Lower lobe of right lung (tissue), 2 donors: Measurements from ENCODE around the gene LIMS2. TPM values are rescaled to one million over a fixed set of nuclear protein-coding genes. Genes with fewer than 3 reads are reported as not detected.

ENCODE experiments used
- ATAC-seq, 2 donors: fragments of 200-7000 bp; cut with Tn5 transposase; one replicate each; pipeline ENCODE4 v1.9.1; 2020 to 2022; ENCODE audit warnings: mild to moderate bottlenecking in 2 of 2, moderate library complexity in 2 of 2
- DNase-seq: peaks from one replicate; pipeline ENCODE4 v3.0.0-alpha.2; 2020
- H3K27ac ChIP-seq: fragments of 200-600 bp; one replicate; pipeline ENCODE4 v1.8.0; 2022
- H3K27me3 ChIP-seq: fragments of 200-600 bp; one replicate; pipeline ENCODE4 v1.8.0; 2022; ENCODE audit warnings: low read depth
- H3K36me3 ChIP-seq: fragments of 200-600 bp; one replicate; pipeline ENCODE4 v1.8.0; 2022; ENCODE audit warnings: mild to moderate bottlenecking
- H3K4me1 ChIP-seq: fragments of 200-600 bp; one replicate; pipeline ENCODE4 v1.8.0; 2022
- H3K4me3 ChIP-seq: fragments of 200-600 bp; one replicate; pipeline ENCODE4 v1.8.0; 2022; ENCODE audit warnings: mild to moderate bottlenecking
- H3K9me3 ChIP-seq: fragments of 200-600 bp; one replicate; pipeline ENCODE4 v1.8.0; 2022
- intact Hi-C: fragments of 100-400 bp; cut with DNase I; formaldehyde crosslinking; loops from one replicate; pipeline ENCODE4 v1.11.0; 2022
- total RNA-seq: library from RNA; stranded (reverse); fragmentation: NEBNext Ultra II Directional; extraction: Animal tissue kit (Norgen Biotek cat#: 25700); gene quantifications from one replicate; pipeline ENCODE4 v1.2.1, GENCODE V29; 2021
- TF ChIP-seq, protein P1 (sequence below): fragments of 200-600 bp; IDR thresholded peaks from one replicate; pipeline ENCODE4 v1.8.0; 2022; ENCODE audit warnings: antibody characterized with exemption, mild to moderate bottlenecking
- donor health status: DM: no; HTN: yes; CAD: no; lungs with severe emphysema.

The LIMS2 gene
- total RNA-seq, 1 donor from 2014 or later, result 148 TPM

DNA sequence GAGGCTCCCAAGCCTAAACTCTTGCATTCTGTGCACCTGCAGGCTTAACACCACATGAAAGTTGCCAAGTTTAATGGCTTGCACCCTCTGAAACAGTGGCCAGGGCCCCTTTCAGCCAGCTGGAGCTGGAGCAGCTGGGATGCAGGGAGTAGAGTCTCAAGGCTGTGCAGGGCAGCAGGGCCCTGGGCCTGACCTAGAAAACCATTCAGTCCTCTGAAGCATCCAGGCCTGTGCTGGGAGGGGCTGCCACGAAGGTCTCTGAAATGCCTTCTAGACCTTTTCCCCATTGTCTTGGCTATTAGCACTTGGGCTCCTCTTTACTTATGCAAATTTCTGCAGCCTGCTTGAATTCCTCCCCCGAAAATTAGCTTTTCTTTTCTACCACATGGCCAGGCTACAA, 15.4 kb upstream of the LIMS2 start:
- TF ChIP-seq, protein P1, sequence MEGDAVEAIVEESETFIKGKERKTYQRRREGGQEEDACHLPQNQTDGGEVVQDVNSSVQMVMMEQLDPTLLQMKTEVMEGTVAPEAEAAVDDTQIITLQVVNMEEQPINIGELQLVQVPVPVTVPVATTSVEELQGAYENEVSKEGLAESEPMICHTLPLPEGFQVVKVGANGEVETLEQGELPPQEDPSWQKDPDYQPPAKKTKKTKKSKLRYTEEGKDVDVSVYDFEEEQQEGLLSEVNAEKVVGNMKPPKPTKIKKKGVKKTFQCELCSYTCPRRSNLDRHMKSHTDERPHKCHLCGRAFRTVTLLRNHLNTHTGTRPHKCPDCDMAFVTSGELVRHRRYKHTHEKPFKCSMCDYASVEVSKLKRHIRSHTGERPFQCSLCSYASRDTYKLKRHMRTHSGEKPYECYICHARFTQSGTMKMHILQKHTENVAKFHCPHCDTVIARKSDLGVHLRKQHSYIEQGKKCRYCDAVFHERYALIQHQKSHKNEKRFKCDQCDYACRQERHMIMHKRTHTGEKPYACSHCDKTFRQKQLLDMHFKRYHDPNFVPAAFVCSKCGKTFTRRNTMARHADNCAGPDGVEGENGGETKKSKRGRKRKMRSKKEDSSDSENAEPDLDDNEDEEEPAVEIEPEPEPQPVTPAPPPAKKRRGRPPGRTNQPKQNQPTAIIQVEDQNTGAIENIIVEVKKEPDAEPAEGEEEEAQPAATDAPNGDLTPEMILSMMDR, result no peak
- ATAC-seq, result no peak
- intact Hi-C loops, result no loop called here

DNA sequence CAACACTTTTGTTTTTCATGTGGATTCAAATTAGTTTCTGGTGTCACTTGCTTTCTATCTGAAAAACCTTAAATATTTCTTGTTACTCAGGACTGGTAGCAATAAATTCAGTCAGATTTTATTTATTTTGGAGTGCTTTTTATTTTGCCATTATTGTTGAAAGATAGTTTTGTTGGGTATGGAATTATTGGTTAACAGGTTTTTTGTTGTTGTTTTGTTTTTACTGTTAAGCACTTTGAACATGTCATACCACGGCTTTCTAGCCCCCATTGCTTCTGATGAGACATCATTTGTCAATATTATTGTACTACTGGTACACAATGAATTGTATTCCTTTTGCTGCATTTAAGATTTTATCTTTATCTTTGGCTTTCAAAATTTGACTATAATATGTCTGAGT, 13.1 kb upstream of the LIMS2 start:
- intact Hi-C loops, result no loop called here
- Histone ChIP-seq H3K27me3 (no peaks in the 10 kb centered on the region), H3K27ac (no peak overlapping the region), H3K9me3 (peaks cover 12% of the 10 kb centered on the region), H3K4me1 (no peaks in the 10 kb centered on the region), H3K4me3 (no peak overlapping the region), H3K36me3 (no peaks in the 10 kb centered on the region)
- TF ChIP-seq, protein P1, result no peak
- ATAC-seq, result no peak
- no peak for DNase-seq

More for the DNA sequence above, 15.4 kb upstream of the LIMS2 start:
- Histone ChIP-seq H3K4me3 (no peak overlapping the region), H3K27ac (no peak overlapping the region), H3K27me3 (no peaks in the 10 kb centered on the region), H3K9me3 (peaks cover 12% of the 10 kb centered on the region), H3K36me3 (no peaks in the 10 kb centered on the region), H3K4me1 (no peaks in the 10 kb centered on the region)
- no peak for DNase-seq

DNA sequence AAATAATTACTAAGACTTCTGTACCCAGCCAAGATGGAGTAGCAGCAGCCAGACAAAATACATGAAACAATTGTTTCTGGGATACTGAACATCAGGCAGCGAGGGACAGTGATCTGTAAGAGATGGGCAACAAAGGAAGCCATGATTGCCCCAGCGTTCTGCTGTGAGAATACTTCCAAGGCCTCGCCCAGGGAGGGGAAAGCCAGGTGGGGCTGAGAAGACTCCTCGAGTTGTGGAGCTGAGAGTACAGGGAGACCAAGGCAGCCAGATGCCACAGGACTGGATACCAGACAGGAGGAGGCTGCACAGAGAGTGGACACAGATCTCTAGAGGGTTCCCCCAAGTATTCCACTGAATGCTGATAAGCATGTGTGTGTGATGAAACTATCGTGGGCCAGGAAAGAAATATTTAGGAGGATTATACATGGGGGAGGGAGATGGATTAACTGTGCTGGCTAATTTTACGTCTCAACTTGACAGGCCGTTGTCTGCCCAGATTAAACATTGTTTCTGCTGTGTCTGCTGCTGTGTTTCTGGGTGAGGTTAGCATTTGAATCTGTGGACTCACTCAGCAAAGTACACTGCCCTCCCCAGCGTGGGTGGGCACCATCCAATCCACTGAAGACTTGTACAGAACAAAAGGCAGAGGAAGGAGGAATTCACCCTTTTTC, 10.2 kb upstream of the LIMS2 start:
- intact Hi-C loops, result no loop called here
- Histone ChIP-seq H3K4me3 (no peak overlapping the region), H3K27me3 (no peaks in the 10 kb centered on the region), H3K4me1 (peaks cover 20% of the 10 kb centered on the region), H3K9me3 (peaks cover 5% of the 10 kb centered on the region), H3K36me3 (no peaks in the 10 kb centered on the region), H3K27ac (no peak overlapping the region)
- DNase-seq (no peak), ATAC-seq (no peak)
- TF ChIP-seq, protein P1, result no peak

DNA sequence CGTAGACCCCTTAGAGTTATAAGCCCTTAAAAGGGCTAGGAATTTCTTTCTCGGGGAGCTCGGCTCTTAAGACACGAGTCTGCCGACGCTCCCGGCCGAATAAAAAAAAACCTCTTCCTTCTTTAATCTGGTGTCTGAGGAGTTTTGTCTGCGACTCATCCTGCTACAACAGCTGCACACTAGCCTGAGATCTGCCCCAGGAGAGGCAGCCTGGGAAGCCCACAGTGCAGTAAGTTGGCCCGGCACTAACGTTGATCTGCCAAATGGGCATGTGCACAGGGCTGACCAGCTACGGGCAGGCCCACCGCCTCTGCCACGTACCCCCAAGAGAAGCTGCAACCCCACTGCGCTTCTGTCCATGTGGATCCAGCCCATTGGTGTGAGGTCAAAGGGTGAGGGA, 8.4 kb upstream of the LIMS2 start:
- ATAC-seq (no peak), DNase-seq (no peak)
- no peak overlapping the region for H3K4me3 ChIP-seq
- TF ChIP-seq, protein P1, result no peak
- H3K27me3 ChIP-seq, result no peaks in the 10 kb centered on the region
- H3K9me3 ChIP-seq, result no peaks in the 10 kb centered on the region
- H3K36me3 ChIP-seq, result no peaks in the 10 kb centered on the region
- peaks cover 20% of the 10 kb centered on the region for H3K4me1 ChIP-seq
- no peak overlapping the region for H3K27ac ChIP-seq
- intact Hi-C loops, result no loop called here

DNA sequence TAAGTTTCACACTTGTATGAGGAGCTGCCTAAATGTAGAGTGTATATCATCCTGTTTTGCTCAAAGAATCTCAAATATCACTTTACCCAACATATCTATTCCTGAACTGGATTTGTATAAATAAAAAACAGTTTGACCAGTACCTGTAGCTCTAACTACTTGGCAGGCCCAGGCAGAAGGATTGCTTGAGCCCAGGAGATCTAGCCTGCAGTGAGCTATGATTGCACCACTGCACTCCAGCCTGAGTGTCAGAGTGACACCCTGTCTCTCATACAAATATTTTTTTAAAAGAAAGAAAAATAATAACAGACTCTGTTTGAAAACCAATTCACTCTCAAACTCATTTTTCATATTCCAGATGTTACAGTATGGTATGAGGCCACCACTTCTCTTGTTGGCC, 7.7 kb upstream of the LIMS2 start:
- intact Hi-C loops, result no loop called here

More for the DNA sequence above, 7.7 kb upstream of the LIMS2 start:
- Histone ChIP-seq H3K4me1 (peaks cover 20% of the 10 kb centered on the region), H3K4me3 (no peak overlapping the region), H3K9me3 (no peaks in the 10 kb centered on the region), H3K27ac (no peak overlapping the region), H3K27me3 (no peaks in the 10 kb centered on the region), H3K36me3 (no peaks in the 10 kb centered on the region)
- TF ChIP-seq, protein P1, result no peak
- no peak for ATAC-seq
- DNase-seq, result no peak
